ENCODE results near the gene FAAP20. TPM values are rescaled to one million over a fixed set of nuclear protein-coding genes. Genes with fewer than 3 reads are reported as not detected.

FAAP20 gene
- total and polyA plus RNA-seq, 10 of the 15 experiments (the other 5 are each of a cell fraction or from before 2014, with no cell fraction given): 0.79 to 91.8 (median 20.9) TPM

DNA sequence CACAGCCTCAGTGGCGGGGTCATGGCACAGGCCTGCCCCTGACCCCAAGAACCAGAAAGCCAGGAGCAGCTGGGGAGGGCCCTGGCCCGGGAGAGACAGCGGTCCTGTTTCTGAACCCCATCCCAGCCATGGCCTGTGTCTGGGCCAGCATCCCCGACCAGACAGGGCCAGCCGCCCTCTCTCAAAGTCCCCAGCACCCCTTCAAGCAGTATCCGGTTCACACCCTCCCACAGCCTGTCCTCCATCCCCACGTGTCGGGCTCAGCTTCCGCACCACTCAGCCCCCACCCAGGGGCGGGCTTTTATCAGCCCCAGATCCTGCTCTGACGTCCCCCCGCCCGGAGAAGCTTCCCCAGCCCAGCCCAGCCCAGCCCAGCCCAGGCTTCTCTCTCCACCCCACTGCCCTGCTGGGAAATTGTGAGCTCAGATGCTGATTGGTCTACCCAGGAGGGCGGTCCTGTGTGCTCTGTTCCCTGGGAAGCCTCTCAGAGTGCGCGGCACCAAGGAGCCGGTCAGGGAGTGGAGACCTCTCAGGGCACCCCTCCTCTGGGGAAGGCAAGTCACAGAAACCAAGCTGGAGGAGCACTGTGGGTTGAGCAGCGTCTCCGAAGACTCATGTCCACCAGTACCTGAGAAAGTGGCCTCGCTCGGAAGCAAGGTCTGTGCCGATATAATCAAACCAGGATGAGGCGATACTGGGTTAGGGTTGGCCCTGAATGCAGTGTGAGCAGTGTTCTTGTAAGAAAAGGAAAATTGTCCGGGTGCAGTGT, 4.7 kb upstream of the FAAP20 start:
- Histone ChIP-seq H3K27ac (ENCODE audit: control insufficient read depth, insufficient read depth) (no peak overlapping the region), H3K4me1 (ENCODE audit: control insufficient read depth, insufficient read depth, low read length) (peaks cover 10% of the 10 kb centered on the region)
- POLR2A ChIA-PET: interaction anchor here (0.5 to 1.5 kb wide), 9 partner anchors 10 to 349 kb away, joined by 3 to 9 read pairs (median 5); partner anchors contain the start of genes MORN1, PANK4, RER1 and SKI
- 0 out of 2 replicates have a peak, but pooled peaks have one; percentile 18 for TF ChIP-seq CHD2 (IDR thresholded peaks at IDR 0.05; ENCODE audit: borderline replicate concordance, low read depth, low read length)
- TF ChIP-seq RFX5 (IDR thresholded peaks at IDR 0.05; ENCODE audit: low read depth, low read length): no peak
- TF ChIP-seq, protein P1, sequence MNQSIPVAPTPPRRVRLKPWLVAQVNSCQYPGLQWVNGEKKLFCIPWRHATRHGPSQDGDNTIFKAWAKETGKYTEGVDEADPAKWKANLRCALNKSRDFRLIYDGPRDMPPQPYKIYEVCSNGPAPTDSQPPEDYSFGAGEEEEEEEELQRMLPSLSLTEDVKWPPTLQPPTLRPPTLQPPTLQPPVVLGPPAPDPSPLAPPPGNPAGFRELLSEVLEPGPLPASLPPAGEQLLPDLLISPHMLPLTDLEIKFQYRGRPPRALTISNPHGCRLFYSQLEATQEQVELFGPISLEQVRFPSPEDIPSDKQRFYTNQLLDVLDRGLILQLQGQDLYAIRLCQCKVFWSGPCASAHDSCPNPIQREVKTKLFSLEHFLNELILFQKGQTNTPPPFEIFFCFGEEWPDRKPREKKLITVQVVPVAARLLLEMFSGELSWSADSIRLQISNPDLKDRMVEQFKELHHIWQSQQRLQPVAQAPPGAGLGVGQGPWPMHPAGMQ (IDR thresholded peaks at IDR 0.05; ENCODE audit: borderline replicate concordance): no peak
- TF ChIP-seq ESRRA (IDR thresholded peaks at IDR 0.05; ENCODE audit: low read length): no peak
- TF ChIP-seq, protein P2, sequence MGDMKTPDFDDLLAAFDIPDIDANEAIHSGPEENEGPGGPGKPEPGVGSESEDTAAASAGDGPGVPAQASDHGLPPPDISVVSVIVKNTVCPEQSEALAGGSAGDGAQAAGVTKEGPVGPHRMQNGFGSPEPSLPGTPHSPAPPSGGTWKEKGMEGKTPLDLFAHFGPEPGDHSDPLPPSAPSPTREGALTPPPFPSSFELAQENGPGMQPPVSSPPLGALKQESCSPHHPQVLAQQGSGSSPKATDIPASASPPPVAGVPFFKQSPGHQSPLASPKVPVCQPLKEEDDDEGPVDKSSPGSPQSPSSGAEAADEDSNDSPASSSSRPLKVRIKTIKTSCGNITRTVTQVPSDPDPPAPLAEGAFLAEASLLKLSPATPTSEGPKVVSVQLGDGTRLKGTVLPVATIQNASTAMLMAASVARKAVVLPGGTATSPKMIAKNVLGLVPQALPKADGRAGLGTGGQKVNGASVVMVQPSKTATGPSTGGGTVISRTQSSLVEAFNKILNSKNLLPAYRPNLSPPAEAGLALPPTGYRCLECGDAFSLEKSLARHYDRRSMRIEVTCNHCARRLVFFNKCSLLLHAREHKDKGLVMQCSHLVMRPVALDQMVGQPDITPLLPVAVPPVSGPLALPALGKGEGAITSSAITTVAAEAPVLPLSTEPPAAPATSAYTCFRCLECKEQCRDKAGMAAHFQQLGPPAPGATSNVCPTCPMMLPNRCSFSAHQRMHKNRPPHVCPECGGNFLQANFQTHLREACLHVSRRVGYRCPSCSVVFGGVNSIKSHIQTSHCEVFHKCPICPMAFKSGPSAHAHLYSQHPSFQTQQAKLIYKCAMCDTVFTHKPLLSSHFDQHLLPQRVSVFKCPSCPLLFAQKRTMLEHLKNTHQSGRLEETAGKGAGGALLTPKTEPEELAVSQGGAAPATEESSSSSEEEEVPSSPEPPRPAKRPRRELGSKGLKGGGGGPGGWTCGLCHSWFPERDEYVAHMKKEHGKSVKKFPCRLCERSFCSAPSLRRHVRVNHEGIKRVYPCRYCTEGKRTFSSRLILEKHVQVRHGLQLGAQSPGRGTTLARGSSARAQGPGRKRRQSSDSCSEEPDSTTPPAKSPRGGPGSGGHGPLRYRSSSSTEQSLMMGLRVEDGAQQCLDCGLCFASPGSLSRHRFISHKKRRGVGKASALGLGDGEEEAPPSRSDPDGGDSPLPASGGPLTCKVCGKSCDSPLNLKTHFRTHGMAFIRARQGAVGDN (IDR thresholded peaks at IDR 0.05): 0 out of 2 replicates have a peak, but pooled peaks have one; percentile 33
- no peak for TF ChIP-seq MEF2A (IDR thresholded peaks at IDR 0.05; ENCODE audit: insufficient read depth, low read depth, low read length)
- 0 out of 4 replicates have a peak, but pooled peaks of 1 of the 2 experiments have one; percentile 6 for TF ChIP-seq BHLHE40 (IDR thresholded peaks at IDR 0.05; ENCODE audit: borderline replicate concordance in 1 of 2, low read depth in 2 of 2, low read length in 1 of 2)
- TF ChIP-seq SP1 (IDR thresholded peaks at IDR 0.05; ENCODE audit: low read depth, low read length): peak; percentile 8
- peak; percentile 85 for TF ChIP-seq MXI1 (IDR thresholded peaks at IDR 0.05; ENCODE audit: low read depth, low read length)
- TF ChIP-seq CREB1 (IDR thresholded peaks at IDR 0.05; ENCODE audit: low read depth): no peak
- TF ChIP-seq, protein P3, sequence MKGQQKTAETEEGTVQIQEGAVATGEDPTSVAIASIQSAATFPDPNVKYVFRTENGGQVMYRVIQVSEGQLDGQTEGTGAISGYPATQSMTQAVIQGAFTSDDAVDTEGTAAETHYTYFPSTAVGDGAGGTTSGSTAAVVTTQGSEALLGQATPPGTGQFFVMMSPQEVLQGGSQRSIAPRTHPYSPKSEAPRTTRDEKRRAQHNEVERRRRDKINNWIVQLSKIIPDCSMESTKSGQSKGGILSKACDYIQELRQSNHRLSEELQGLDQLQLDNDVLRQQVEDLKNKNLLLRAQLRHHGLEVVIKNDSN (IDR thresholded peaks at IDR 0.05; ENCODE audit: borderline replicate concordance, extremely low read length, insufficient read depth, low read depth, low read length): peak; percentile 60
- TF ChIP-seq NFYB (IDR thresholded peaks at IDR 0.05; ENCODE audit: insufficient read depth, low read depth, low read length): peak; percentile 29; the same call in 1 of the 2 replicates
- no peak for TF ChIP-seq CHD4 (IDR thresholded peaks at IDR 0.05)
- no peak for TF ChIP-seq MTA2 (IDR thresholded peaks at IDR 0.05; ENCODE audit: low read depth)
- peak; percentile 66 for TF ChIP-seq POLR2A (IDR thresholded peaks at IDR 0.05; ENCODE audit: low read depth, low read length)
- no peak for TF ChIP-seq HDGF (IDR thresholded peaks at IDR 0.05)

More for the DNA sequence above, 4.7 kb upstream of the FAAP20 start:
- H3K79me2 ChIP-seq (ENCODE audit: control insufficient read depth, insufficient read depth, low read length): no peaks in the 10 kb centered on the region
- intact Hi-C loops (cut with micrococcal nuclease; ENCODE audit: unreplicated experiment) (loop anchor here (5.0 kb wide), 2 partner anchors 113 to 1223 kb away; no protein-coding TSS in a partner anchor), in situ Hi-C loops (cut with MboI) (loop anchor here (10.0 kb wide), 1 partner anchor 1226 kb away; no protein-coding TSS in a partner anchor)
- no peaks in the 10 kb centered on the region for H3K9me3 ChIP-seq (replicated peaks; ENCODE audit: control insufficient read depth, insufficient read depth, low read length)
- ATAC-seq (peak; percentile 69), FAIRE-seq (no peak), DNase-seq (ENCODE audit: low read depth, low spot score) (peak; percentile 26)
- ChIA-PET SMC1A (ENCODE audit: uncharacterized antibody, unreplicated experiment) (interaction anchor here (0.8 to 1.2 kb wide), 4 partner anchors 35 to 183 kb away, joined by 3 to 4 read pairs (median 4); no protein-coding TSS in a partner anchor), CTCF (interaction anchor here (1.0 to 1.7 kb wide), 5 partner anchors 30 to 182 kb away, joined by 3 to 10 read pairs (median 3); no protein-coding TSS in a partner anchor), RAD21 (ENCODE audit: unreplicated experiment) (interaction anchor here (0.9 to 1.6 kb wide), 4 partner anchors 30 to 183 kb away, joined by 3 to 6 read pairs (median 4); no protein-coding TSS in a partner anchor)
- peak overlapping the region; percentile 43 for H3K4me2 ChIP-seq (ENCODE audit: control insufficient read depth, insufficient read depth)
- WGBS (ENCODE audit: insufficient coverage, insufficient replicate concordance, low lambda C conversion rate, missing lambda C conversion rate): 44% methylated on average over 19 of the region's 24 CpGs
- H3K4me3 ChIP-seq: peak overlapping the region; percentile 60; the same call in 1 of the 2 replicates
- H3K27me3 ChIP-seq (replicated peaks in 1 of 2; ENCODE audit: control insufficient read depth in 2 of 2, insufficient read depth in 2 of 2, low read length in 1 of 2): no peaks in the 10 kb centered on the region
- no peaks in the 10 kb centered on the region for H3K36me3 ChIP-seq (ENCODE audit: control insufficient read depth in 2 of 2, insufficient read depth in 2 of 2, low read length in 1 of 2)
- no peaks in the 10 kb centered on the region for H4K20me1 ChIP-seq (ENCODE audit: control insufficient read depth, insufficient read depth)
- peak overlapping the region; percentile 16; the same call in 1 of the 2 replicates for H3K9ac ChIP-seq (ENCODE audit: control insufficient read depth, insufficient read depth, low read length)
- H2AFZ ChIP-seq (ENCODE audit: control insufficient read depth, low read depth, low read length): peak overlapping the region; percentile 74
- BruUV-seq (replicated peaks): no TSS peak

Data from GM12878 (cell line).